ENCODE data around the gene NR3C2. TPM values are rescaled to one million over a fixed set of nuclear protein-coding genes. Genes with fewer than 3 reads are reported as not detected.

NR3C2 gene
- total RNA-seq, 1 experiment from 2014 or later: 0.16 TPM

- Histone ChIP-seq H3K4me3 (ENCODE audit: low read depth, low read length) (no peak overlapping the region), H3K36me3 (ENCODE audit: control insufficient read depth, insufficient read depth, low read length) (no peaks in the 10 kb centered on the region), H3K4me1 (no peaks in the 10 kb centered on the region), H3K9me3 (no peaks in the 10 kb centered on the region), H3K27me3 (replicated peaks; ENCODE audit: control insufficient read depth, insufficient read depth, low read length) (no peaks in the 10 kb centered on the region)
- BruUV-seq (replicated peaks): no TSS peak
- no peak overlapping the region for H3K27ac Mint-ChIP-seq (ENCODE audit: unreplicated experiment)
- intact Hi-C loops (cut with micrococcal nuclease; ENCODE audit: unreplicated experiment): loop anchor here (1.0 kb wide), 1 partner anchor 228 kb away; no protein-coding TSS in a partner anchor
- no peaks in the 10 kb centered on the region for H3K36me3 Mint-ChIP-seq (ENCODE audit: insufficient read depth, unreplicated experiment)
- peaks cover 8% of the 10 kb centered on the region for H3K27me3 Mint-ChIP-seq (ENCODE audit: insufficient read depth, unreplicated experiment)
- POLR2A ChIA-PET: no interaction called here
- DNase-seq: no peak
- CTCF ChIA-PET: no interaction called here
- no peaks in the 10 kb centered on the region for H3K9me3 Mint-ChIP-seq (ENCODE audit: unreplicated experiment)
- H3K4me3 Mint-ChIP-seq (ENCODE audit: unreplicated experiment): no peak overlapping the region
- TF ChIP-seq, protein P1, sequence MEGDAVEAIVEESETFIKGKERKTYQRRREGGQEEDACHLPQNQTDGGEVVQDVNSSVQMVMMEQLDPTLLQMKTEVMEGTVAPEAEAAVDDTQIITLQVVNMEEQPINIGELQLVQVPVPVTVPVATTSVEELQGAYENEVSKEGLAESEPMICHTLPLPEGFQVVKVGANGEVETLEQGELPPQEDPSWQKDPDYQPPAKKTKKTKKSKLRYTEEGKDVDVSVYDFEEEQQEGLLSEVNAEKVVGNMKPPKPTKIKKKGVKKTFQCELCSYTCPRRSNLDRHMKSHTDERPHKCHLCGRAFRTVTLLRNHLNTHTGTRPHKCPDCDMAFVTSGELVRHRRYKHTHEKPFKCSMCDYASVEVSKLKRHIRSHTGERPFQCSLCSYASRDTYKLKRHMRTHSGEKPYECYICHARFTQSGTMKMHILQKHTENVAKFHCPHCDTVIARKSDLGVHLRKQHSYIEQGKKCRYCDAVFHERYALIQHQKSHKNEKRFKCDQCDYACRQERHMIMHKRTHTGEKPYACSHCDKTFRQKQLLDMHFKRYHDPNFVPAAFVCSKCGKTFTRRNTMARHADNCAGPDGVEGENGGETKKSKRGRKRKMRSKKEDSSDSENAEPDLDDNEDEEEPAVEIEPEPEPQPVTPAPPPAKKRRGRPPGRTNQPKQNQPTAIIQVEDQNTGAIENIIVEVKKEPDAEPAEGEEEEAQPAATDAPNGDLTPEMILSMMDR (IDR thresholded peaks at IDR 0.05; ENCODE audit: insufficient read depth in 1 of 2, low read depth in 1 of 2, low read length in 1 of 2, severe bottlenecking in 1 of 2, unreplicated experiment in 1 of 2): no peak
- H3K4me1 Mint-ChIP-seq (ENCODE audit: low read depth, unreplicated experiment): no peaks in the 10 kb centered on the region
Measured at GRCh38 chr4:148152868-148153625, 289.2 kb downstream of the NR3C2 start.

GRCh38 chr4:148151806-148152205 is 290.4 kb downstream of the NR3C2 start:
- intact Hi-C loops (cut with micrococcal nuclease; ENCODE audit: unreplicated experiment): no loop called here
- no peaks in the 10 kb centered on the region for H3K4me1 ChIP-seq
- H3K36me3 ChIP-seq (ENCODE audit: control insufficient read depth, insufficient read depth, low read length): no peaks in the 10 kb centered on the region
- H3K4me3 ChIP-seq (ENCODE audit: low read depth, low read length): no peak overlapping the region
- H3K27me3 ChIP-seq (replicated peaks; ENCODE audit: control insufficient read depth, insufficient read depth, low read length): no peaks in the 10 kb centered on the region
- TF ChIP-seq, protein P1 (IDR thresholded peaks at IDR 0.05; ENCODE audit: insufficient read depth in 1 of 2, low read depth in 1 of 2, low read length in 1 of 2, severe bottlenecking in 1 of 2, unreplicated experiment in 1 of 2): no peak
- H3K9me3 ChIP-seq: no peaks in the 10 kb centered on the region
- H3K9me3 Mint-ChIP-seq (ENCODE audit: unreplicated experiment): no peaks in the 10 kb centered on the region
- POLR2A ChIA-PET: no interaction called here
- peaks cover 8% of the 10 kb centered on the region for H3K27me3 Mint-ChIP-seq (ENCODE audit: insufficient read depth, unreplicated experiment)
- H3K27ac Mint-ChIP-seq (ENCODE audit: unreplicated experiment): no peak overlapping the region
- H3K4me3 Mint-ChIP-seq (ENCODE audit: unreplicated experiment): no peak overlapping the region
- H3K4me1 Mint-ChIP-seq (ENCODE audit: low read depth, unreplicated experiment): no peaks in the 10 kb centered on the region
- no peaks in the 10 kb centered on the region for H3K36me3 Mint-ChIP-seq (ENCODE audit: insufficient read depth, unreplicated experiment)
- no TSS peak for BruUV-seq (replicated peaks)
- DNase-seq: no peak
- CTCF ChIA-PET: no interaction called here

GRCh38 chr4:148145475-148145874 is 296.7 kb downstream of the NR3C2 start:
- no peak overlapping the region for H3K4me3 Mint-ChIP-seq (ENCODE audit: unreplicated experiment)
- no peak for DNase-seq
- TF ChIP-seq, protein P1 (IDR thresholded peaks at IDR 0.05; ENCODE audit: insufficient read depth in 1 of 2, low read depth in 1 of 2, low read length in 1 of 2, severe bottlenecking in 1 of 2, unreplicated experiment in 1 of 2): no peak
- H3K9me3 ChIP-seq: no peaks in the 10 kb centered on the region
- H3K27ac Mint-ChIP-seq (ENCODE audit: unreplicated experiment): no peak overlapping the region
- intact Hi-C loops (cut with micrococcal nuclease; ENCODE audit: unreplicated experiment): no loop called here
- H3K4me1 ChIP-seq: no peaks in the 10 kb centered on the region
- no peaks in the 10 kb centered on the region for H3K27me3 ChIP-seq (replicated peaks; ENCODE audit: control insufficient read depth, insufficient read depth, low read length)
- no peaks in the 10 kb centered on the region for H3K36me3 Mint-ChIP-seq (ENCODE audit: insufficient read depth, unreplicated experiment)
- H3K9me3 Mint-ChIP-seq (ENCODE audit: unreplicated experiment): no peaks in the 10 kb centered on the region
- POLR2A ChIA-PET: no interaction called here
- no peaks in the 10 kb centered on the region for H3K4me1 Mint-ChIP-seq (ENCODE audit: low read depth, unreplicated experiment)
- H3K36me3 ChIP-seq (ENCODE audit: control insufficient read depth, insufficient read depth, low read length): no peaks in the 10 kb centered on the region
- peaks cover 8% of the 10 kb centered on the region for H3K27me3 Mint-ChIP-seq (ENCODE audit: insufficient read depth, unreplicated experiment)
- no TSS peak for BruUV-seq (replicated peaks)
- CTCF ChIA-PET: no interaction called here
- H3K4me3 ChIP-seq (ENCODE audit: low read depth, low read length): no peak overlapping the region
